HepG2 (cell line): ENCODE measurements around the gene NUTF2. TPM values are rescaled to one million over a fixed set of nuclear protein-coding genes. Genes with fewer than 3 reads are reported as not detected.

Source experiments
- BORCS8-MEF2B ChIP-seq: sonication (generic); formaldehyde crosslinking; IDR thresholded peaks from 2 replicates; pipeline ENCODE4 v1.8.0; 2022; ENCODE audit warnings: mild to moderate bottlenecking, missing genetic modification reagents
- CEBPB ChIP-seq: IDR thresholded peaks from 2 replicates; pipeline ENCODE4 v1.6.1; 2011; ENCODE audit warnings: low read depth, low read length, improper control_type of control experiment, borderline replicate concordance
- CENPX ChIP-seq: sonication (generic); formaldehyde crosslinking; IDR thresholded peaks from 2 replicates; pipeline ENCODE4 v1.9.0; 2021; ENCODE audit warnings: mild to moderate bottlenecking, missing genetic modification reagents, moderate library complexity
- EHMT2 ChIP-seq: fragments of 200-600 bp; sonication (generic); IDR thresholded peaks from 2 replicates; pipeline ENCODE4 v1.7.0; 2017; ENCODE audit warnings: antibody characterized with exemption, low read depth, low read length, borderline replicate concordance
- JUN ChIP-seq: sonication (generic); formaldehyde crosslinking; IDR thresholded peaks from 2 replicates; pipeline ENCODE4 v1.4.0; 2020; ENCODE audit warnings: mild to moderate bottlenecking, missing genetic modification reagents
- KMT2B ChIP-seq: IDR thresholded peaks from 2 replicates; pipeline ENCODE4 v1.6.1; 2016; ENCODE audit warnings: missing genetic modification reagents, missing compliant biosample characterization
- MEIS1 ChIP-seq: sonication (generic); formaldehyde crosslinking; IDR thresholded peaks from 2 replicates; pipeline ENCODE4 v1.9.0; 2021; ENCODE audit warnings: mild to moderate bottlenecking, missing genetic modification reagents, moderate library complexity, borderline replicate concordance
- MYC ChIP-seq: sonication (generic); formaldehyde crosslinking; IDR thresholded peaks from 2 replicates; pipeline ENCODE4 v1.9.0; 2021; ENCODE audit warnings: missing genetic modification reagents, borderline replicate concordance
- PCBP1 ChIP-seq: fragments of 200-400 bp; formaldehyde crosslinking; IDR thresholded peaks from 2 replicates; pipeline ENCODE4 v1.6.1; 2017; ENCODE audit warnings: mild to moderate bottlenecking, low read depth, low read length, borderline replicate concordance
- SIX1 ChIP-seq: sonication (generic); formaldehyde crosslinking; IDR thresholded peaks from 2 replicates; pipeline ENCODE4 v1.4.0; 2020; ENCODE audit warnings: missing genetic modification reagents, borderline replicate concordance
- SMAD9 ChIP-seq: sonication (generic); formaldehyde crosslinking; IDR thresholded peaks from 2 replicates; pipeline ENCODE4 v1.5.1; 2020; ENCODE audit warnings: mild to moderate bottlenecking, missing genetic modification reagents
- TGIF2 ChIP-seq: IDR thresholded peaks from 2 replicates; pipeline ENCODE4 v1.6.1; 2016; ENCODE audit warnings: control low read depth, missing compliant biosample characterization
- TP53 ChIP-seq: sonication (generic); formaldehyde crosslinking; conservative IDR thresholded peaks from 2 replicates; pipeline ENCODE4 v1.4.0; 2020; ENCODE audit warnings: missing genetic modification reagents
- ZBTB43 ChIP-seq: sonication (generic); formaldehyde crosslinking; conservative IDR thresholded peaks from 2 replicates; pipeline ENCODE4 v1.4.0; 2020; ENCODE audit warnings: missing genetic modification reagents
- ZFY ChIP-seq: sonication (generic); formaldehyde crosslinking; IDR thresholded peaks from 2 replicates; pipeline ENCODE4 v1.4.0; 2020; ENCODE audit warnings: missing genetic modification reagents
- ZMYM4 ChIP-seq: sonication (generic); formaldehyde crosslinking; IDR thresholded peaks from 2 replicates; pipeline ENCODE4 v1.8.1; 2023; ENCODE audit warnings: mild to moderate bottlenecking, missing genetic modification reagents
- ZNF260 ChIP-seq: sonication (generic); formaldehyde crosslinking; IDR thresholded peaks from 2 replicates; pipeline ENCODE4 v1.4.0; 2020; ENCODE audit warnings: missing genetic modification reagents, low read depth, mild to moderate bottlenecking, borderline replicate concordance
- ZNF274 ChIP-seq: sonication (generic); formaldehyde crosslinking; IDR thresholded peaks from 2 replicates; pipeline ENCODE4 v1.5.1; 2020; ENCODE audit warnings: mild to moderate bottlenecking, missing genetic modification reagents
- ZNF614 ChIP-seq: IDR thresholded peaks from 2 replicates; pipeline ENCODE4 v1.6.1; 2018; ENCODE audit warnings: missing biosample characterization, missing genetic modification reagents, inconsistent platforms, borderline replicate concordance
- polyA plus RNA-seq, 8 experiments: library from polyadenylated mRNA; depleted of rRNA in 3 of 8; stranded (reverse) in 7 of 8; unstranded in 1 of 8; fragments of >200 nt; fragmentation: Illumina TruSeq in 4 of 8; extraction: Trizol in 4 of 8; gene quantifications; 2 replicates each; pipeline versions ENCODE4 v1.2.1 to v1.2.3, GENCODE V29; 2011 to 2016; ENCODE audit warnings: low read depth in 4 of 8, missing spikeins in 1 of 8, mixed read lengths in 1 of 8; ENCODE audit not compliant: insufficient read depth in 1 of 8
- total RNA-seq, 5 experiments: library from RNA; depleted of rRNA; stranded (reverse); fragments of >200 nt; fragmentation: Illumina TruSeq; extraction: Trizol; gene quantifications; 2 replicates each; pipeline ENCODE4 v1.2.3, GENCODE V29; 2016; ENCODE audit warnings: low read depth in 1 of 5
- TF ChIP-seq, protein P1 (sequence below): sonication (generic); formaldehyde crosslinking; IDR thresholded peaks from 2 replicates; pipeline ENCODE4 v1.4.0; 2020; ENCODE audit warnings: mild to moderate bottlenecking, missing genetic modification reagents
- TF ChIP-seq, protein P2 (sequence below): sonication (generic); formaldehyde crosslinking; IDR thresholded peaks from 2 replicates; pipeline ENCODE4 v1.4.0; 2020; ENCODE audit warnings: low read depth, missing genetic modification reagents
- TF ChIP-seq, protein P3 (sequence below): sonication (generic); formaldehyde crosslinking; IDR thresholded peaks from 2 replicates; pipeline ENCODE4 v1.5.0; 2020; ENCODE audit warnings: mild to moderate bottlenecking, low read depth, missing genetic modification reagents, borderline replicate concordance
- TF ChIP-seq, protein P4 (sequence below): sonication (generic); formaldehyde crosslinking; IDR thresholded peaks from 2 replicates; pipeline ENCODE4 v1.4.0; 2020; ENCODE audit warnings: missing genetic modification reagents, mild to moderate bottlenecking, borderline replicate concordance

NUTF2 gene
- total and polyA plus RNA-seq, 2 of the 13 experiments (the other 11 are each of a cell fraction or from before 2014, with no cell fraction given) = 168 to 214 TPM

DNA sequence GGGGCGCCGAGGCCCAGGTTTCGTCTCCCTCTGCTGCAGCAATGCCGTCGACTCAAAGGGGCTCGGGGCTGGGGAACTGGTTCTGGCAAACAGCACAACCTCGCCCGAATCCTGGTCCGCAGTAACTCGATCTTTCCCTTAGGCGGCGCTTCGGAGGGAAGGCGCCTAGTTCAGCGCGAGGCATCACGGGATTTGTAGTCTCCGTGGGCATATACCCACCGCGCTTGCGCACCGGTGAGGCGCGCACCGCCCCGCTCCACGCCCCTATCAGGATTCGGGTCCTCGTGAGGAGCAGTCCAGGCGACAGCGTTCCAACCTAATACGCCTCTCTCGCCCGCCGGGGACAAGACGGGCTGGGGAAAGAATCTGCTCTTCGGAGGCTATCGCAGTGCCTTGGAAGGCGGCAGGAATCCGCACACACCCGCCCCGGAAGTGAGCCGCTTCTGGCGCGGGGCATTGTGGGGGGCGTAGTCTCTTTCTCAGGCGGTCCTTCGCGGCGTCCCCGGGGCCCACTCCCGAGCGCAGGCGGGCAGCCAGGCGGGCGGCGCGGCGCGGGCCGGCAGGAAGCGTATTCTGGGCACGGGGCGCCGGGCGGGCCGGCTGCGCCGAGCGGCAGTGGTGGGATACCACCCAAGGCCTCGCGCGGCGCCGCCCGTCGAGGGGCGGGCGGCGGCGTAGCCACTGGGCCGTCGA lies 4.8 kb upstream of the NUTF2 start, which contains the start of gene THAP11 (continued):
- 0 out of 2 replicates have a peak, but pooled peaks have one; percentile 56 for TF ChIP-seq BORCS8-MEF2B (CRISPR knock-in tag)
- peak; percentile 66 for TF ChIP-seq MYC (CRISPR knock-in tag)
- peak; percentile 76; the same call in 1 of the 2 replicates for TF ChIP-seq TGIF2 (CRISPR knock-in tag)
- no peak for TF ChIP-seq ZNF274 (CRISPR knock-in tag)
- no peak for TF ChIP-seq CEBPB
- TF ChIP-seq, protein P1, sequence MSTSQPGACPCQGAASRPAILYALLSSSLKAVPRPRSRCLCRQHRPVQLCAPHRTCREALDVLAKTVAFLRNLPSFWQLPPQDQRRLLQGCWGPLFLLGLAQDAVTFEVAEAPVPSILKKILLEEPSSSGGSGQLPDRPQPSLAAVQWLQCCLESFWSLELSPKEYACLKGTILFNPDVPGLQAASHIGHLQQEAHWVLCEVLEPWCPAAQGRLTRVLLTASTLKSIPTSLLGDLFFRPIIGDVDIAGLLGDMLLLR (CRISPR knock-in tag) = no peak
- peak; percentile 88; the same call in 1 of the 2 replicates for TF ChIP-seq ZNF614 (CRISPR knock-in tag)
- TF ChIP-seq MEIS1 (CRISPR knock-in tag) = no peak
- no peak for TF ChIP-seq JUN (CRISPR knock-in tag)
- no peak for TF ChIP-seq EHMT2
- 0 out of 2 replicates have a peak, but pooled peaks have one; percentile 19 for TF ChIP-seq ZBTB43
- TF ChIP-seq, protein P2, sequence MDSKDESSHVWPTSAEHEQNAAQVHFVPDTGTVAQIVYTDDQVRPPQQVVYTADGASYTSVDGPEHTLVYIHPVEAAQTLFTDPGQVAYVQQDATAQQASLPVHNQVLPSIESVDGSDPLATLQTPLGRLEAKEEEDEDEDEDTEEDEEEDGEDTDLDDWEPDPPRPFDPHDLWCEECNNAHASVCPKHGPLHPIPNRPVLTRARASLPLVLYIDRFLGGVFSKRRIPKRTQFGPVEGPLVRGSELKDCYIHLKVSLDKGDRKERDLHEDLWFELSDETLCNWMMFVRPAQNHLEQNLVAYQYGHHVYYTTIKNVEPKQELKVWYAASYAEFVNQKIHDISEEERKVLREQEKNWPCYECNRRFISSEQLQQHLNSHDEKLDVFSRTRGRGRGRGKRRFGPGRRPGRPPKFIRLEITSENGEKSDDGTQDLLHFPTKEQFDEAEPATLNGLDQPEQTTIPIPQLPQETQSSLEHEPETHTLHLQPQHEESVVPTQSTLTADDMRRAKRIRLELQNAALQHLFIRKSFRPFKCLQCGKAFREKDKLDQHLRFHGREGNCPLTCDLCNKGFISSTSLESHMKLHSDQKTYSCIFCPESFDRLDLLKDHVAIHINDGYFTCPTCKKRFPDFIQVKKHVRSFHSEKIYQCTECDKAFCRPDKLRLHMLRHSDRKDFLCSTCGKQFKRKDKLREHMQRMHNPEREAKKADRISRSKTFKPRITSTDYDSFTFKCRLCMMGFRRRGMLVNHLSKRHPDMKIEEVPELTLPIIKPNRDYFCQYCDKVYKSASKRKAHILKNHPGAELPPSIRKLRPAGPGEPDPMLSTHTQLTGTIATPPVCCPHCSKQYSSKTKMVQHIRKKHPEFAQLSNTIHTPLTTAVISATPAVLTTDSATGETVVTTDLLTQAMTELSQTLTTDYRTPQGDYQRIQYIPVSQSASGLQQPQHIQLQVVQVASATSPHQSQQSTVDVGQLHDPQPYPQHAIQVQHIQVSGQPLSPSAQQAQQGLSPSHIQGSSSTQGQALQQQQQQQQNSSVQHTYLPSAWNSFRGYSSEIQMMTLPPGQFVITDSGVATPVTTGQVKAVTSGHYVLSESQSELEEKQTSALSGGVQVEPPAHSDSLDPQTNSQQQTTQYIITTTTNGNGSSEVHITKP (CRISPR knock-in tag) = 0 out of 2 replicates have a peak, but pooled peaks have one; percentile 54
- TF ChIP-seq PCBP1 = no peak
- TF ChIP-seq, protein P3, sequence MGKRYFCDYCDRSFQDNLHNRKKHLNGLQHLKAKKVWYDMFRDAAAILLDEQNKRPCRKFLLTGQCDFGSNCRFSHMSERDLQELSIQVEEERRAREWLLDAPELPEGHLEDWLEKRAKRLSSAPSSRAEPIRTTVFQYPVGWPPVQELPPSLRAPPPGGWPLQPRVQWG (CRISPR knock-in tag) = no peak
- peak; percentile 96 for TF ChIP-seq ZFY
- TF ChIP-seq SIX1 (CRISPR knock-in tag) = peak; percentile 80; the same call in 1 of the 2 replicates
- TF ChIP-seq KMT2B = peak; percentile 78
- TF ChIP-seq, protein P4, sequence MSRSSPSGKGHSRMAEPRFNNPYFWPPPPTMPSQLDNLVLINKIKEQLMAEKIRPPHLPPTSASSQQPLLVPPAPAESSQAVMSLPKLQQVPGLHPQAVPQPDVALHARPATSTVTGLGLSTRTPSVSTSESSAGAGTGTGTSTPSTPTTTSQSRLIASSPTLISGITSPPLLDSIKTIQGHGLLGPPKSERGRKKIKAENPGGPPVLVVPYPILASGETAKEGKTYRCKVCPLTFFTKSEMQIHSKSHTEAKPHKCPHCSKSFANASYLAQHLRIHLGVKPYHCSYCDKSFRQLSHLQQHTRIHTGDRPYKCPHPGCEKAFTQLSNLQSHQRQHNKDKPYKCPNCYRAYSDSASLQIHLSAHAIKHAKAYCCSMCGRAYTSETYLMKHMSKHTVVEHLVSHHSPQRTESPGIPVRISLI (CRISPR knock-in tag) = no peak
- TF ChIP-seq CENPX (CRISPR knock-in tag) = no peak
- TF ChIP-seq SMAD9 (CRISPR knock-in tag) = no peak; the same call in 1 of the 2 replicates
- no peak for TF ChIP-seq ZNF260
- TF ChIP-seq TP53 (CRISPR knock-in tag) = no peak
- peak; percentile 67 for TF ChIP-seq ZMYM4
